ENCODE results near the gene LYSMD3.

The LYSMD3 gene

DNA sequence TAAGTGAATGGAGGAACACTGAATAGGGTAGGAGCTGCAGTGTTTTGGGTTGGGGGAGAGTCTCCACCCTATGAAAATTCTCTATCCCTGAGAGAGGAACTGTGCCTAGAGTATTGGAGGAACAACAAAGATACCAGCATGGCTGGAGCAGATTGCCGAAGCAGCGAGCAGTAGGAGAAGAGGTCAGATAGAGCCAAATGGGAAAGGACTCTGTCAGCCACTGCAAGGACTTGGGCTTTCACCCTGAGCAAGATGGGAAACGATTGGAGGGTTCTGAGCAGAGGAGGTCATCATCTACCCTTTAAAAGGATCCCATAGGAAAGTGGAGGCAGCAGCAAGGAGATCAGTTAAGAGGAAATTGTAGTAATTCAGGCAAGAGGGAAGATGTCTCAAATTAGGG lies 4.4 kb upstream of the LYSMD3 start:
- TF ChIP-seq, protein P1, sequence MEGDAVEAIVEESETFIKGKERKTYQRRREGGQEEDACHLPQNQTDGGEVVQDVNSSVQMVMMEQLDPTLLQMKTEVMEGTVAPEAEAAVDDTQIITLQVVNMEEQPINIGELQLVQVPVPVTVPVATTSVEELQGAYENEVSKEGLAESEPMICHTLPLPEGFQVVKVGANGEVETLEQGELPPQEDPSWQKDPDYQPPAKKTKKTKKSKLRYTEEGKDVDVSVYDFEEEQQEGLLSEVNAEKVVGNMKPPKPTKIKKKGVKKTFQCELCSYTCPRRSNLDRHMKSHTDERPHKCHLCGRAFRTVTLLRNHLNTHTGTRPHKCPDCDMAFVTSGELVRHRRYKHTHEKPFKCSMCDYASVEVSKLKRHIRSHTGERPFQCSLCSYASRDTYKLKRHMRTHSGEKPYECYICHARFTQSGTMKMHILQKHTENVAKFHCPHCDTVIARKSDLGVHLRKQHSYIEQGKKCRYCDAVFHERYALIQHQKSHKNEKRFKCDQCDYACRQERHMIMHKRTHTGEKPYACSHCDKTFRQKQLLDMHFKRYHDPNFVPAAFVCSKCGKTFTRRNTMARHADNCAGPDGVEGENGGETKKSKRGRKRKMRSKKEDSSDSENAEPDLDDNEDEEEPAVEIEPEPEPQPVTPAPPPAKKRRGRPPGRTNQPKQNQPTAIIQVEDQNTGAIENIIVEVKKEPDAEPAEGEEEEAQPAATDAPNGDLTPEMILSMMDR (IDR thresholded peaks at IDR 0.05; ENCODE audit: borderline replicate concordance, insufficient read depth, low read depth, low read length) = no peak

DNA sequence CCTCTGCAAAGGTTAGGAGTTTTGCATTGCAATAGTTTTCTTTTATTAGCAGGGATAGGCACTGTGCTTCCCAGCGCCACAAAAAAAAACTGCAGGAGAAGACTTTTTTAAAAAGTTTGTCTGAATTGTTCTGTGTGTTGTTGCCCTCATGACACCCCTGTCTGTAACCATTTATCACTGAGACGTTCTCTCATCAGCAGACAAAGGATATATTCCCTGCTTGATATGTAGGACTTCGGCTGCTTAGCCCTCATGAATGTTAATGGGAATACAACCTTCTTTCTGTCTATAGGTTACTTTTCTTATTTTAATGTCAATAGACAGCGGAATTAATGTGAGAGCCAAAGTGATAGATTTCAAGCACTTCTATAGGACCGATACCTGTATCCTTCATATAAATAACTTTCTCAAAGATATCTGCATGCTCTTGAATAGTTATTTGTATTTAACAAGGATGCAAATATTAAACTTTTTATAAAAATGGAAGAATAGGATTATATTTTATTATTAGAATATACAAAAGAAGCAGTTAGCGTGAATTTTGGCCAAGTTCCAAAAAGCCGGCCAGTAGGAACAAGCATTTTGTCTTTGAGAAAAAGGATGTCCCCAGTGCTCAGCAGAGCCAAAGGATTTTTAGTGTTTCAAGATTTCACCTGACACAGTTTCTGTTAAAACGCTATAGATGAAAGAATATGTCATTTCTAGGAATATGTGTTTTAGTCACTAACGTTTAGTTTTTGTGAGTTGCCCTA lies 1.5 kb upstream of the LYSMD3 start:
- H3K4me3 ChIP-seq (ENCODE audit: low read depth, low read length) = no peak overlapping the region
- TF ChIP-seq, protein P1 (IDR thresholded peaks at IDR 0.05; ENCODE audit: borderline replicate concordance, insufficient read depth, low read depth, low read length) = no peak

More for the DNA sequence above, 4.4 kb upstream of the LYSMD3 start:
- no peak overlapping the region for H3K4me3 ChIP-seq (ENCODE audit: low read depth, low read length)

DNA sequence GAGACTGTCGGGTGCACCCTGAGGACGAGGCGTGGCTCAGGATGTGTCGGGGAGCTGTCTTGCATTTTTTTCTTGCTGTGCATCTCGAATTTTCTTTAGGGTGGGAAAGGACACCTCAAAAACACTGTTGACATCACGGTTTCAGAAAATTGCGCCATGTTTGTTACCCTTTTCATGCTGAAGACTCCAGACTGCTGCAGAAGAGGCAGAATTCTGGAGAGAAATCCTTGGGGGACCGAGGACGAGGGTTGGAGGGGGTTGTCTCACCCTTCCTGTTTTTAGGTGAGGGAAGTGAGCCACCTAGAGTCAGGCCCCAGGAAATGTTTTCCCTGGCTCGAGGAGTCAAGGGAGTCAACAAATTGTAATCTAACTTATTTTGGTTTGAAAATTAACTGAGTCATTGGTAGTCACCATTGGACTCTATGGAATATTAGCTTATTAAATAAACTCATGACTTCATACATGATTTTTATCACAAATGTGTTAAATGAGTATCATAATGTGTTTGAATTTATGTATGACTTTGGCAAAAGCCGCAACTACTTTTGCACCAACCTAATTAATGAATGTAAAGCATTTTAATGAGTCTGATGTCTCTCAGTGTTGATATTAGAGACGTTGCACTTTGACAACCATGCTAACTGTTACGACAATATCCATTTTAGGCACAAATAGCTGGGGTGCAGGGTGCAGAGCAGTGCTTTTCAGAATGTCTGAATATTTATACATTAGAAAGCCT lies 724 bp upstream of the LYSMD3 start:
- peak overlapping the region; percentile 62 for H3K4me3 ChIP-seq (ENCODE audit: low read depth, low read length)
- TF ChIP-seq, protein P1 (IDR thresholded peaks at IDR 0.05; ENCODE audit: borderline replicate concordance, insufficient read depth, low read depth, low read length) = peak; percentile 52; the same call in 1 of the 2 replicates

DNA sequence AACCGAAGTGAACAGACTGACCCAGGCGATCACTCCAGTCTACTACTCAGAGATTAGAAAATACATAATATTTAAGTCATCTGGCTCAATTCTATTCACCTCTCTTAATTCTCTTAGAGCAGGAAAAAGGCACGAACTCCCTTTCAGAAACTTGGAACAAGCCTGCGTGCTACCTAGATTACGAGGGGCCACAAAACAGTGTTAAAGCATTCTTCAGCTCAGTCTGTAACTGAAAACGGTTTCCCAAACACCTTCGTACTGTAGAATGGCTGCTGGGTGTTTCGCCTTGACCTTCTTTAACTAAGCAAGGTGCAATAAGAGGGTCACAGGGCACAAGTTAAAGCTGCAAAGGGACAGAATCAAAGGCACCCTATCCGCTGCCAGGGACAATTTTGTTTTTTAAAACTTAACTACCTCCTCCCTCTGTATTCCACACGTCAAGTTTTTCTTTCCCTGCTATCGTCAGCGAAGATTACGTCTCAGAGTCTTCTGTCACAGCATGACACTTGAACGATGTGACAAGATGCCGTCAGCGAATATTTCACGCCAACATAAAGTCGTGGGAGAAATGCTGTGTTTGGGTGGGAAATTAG lies 687 bp downstream of the LYSMD3 start:
- H3K4me3 ChIP-seq (ENCODE audit: low read depth, low read length) = peak overlapping the region; percentile 62
- TF ChIP-seq, protein P1 (IDR thresholded peaks at IDR 0.05; ENCODE audit: borderline replicate concordance, insufficient read depth, low read depth, low read length) = no peak

DNA sequence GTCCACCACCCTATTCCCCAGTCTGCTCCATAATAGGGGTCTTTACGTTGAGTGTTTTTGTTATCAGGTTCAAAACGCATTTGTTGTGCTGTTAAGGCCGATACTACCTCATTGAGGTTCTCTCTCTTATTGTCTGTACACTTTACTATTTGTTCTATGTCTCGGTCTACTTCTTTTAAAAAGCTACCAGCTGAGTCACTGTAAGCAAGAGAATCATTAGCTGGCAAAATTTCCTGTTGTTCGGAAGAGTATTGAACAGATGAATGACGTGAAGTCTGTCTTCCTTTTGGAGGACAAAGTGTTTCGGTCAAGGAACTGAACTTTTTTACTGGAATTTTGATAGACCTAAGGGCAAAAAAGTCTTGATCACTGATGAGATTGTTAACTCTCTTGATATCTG lies 10.3 kb downstream of the LYSMD3 start:
- TF ChIP-seq, protein P1 (IDR thresholded peaks at IDR 0.05; ENCODE audit: borderline replicate concordance, insufficient read depth, low read depth, low read length) = no peak
- H3K4me3 ChIP-seq (ENCODE audit: low read depth, low read length) = no peak overlapping the region

DNA sequence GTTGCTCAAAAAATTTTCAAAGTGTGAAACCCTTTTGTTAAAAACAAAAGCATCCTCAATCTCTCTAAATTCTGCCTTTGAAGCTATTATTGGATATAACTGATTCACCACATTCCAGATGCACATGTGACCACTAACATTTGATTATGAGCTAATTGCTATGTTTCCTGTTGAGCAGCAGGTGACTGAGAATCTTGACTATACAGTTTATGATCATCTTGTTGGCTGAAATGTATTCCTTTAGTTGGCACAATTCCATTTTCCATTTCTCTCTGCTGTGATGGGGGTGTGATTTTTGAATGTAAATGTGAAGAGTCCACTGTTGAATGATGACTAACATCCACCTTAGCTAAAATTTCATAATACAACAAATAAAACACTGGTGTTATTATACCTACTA lies 10.7 kb downstream of the LYSMD3 start:
- TF ChIP-seq, protein P1 (IDR thresholded peaks at IDR 0.05; ENCODE audit: borderline replicate concordance, insufficient read depth, low read depth, low read length) = no peak
- no peak overlapping the region for H3K4me3 ChIP-seq (ENCODE audit: low read depth, low read length)

Measured in GM12875 (cell line).